Osteoblast (primary cell): ENCODE data around the gene FTO. TPM values are rescaled to one million over a fixed set of nuclear protein-coding genes. Genes with fewer than 3 reads are reported as not detected.

Experiments
- DNase-seq: peaks from one replicate; pipeline ENCODE4 v3.0.0; 2011; ENCODE audit warnings: low spot score, mixed read lengths; ENCODE audit not compliant: insufficient read length; ENCODE audit errors: missing footprints
- H2AFZ ChIP-seq: 2 replicates; pipeline ENCODE4 v1.6.0; 2011; ENCODE audit warnings: mild to moderate bottlenecking, low read length
- H3K27ac ChIP-seq: 2 replicates; pipeline ENCODE4 v1.5.1; 2011; ENCODE audit warnings: mild to moderate bottlenecking, low read depth, low read length, moderate library complexity
- H3K27me3 ChIP-seq: 2 replicates; pipeline ENCODE4 v1.6.0; 2012; ENCODE audit warnings: mild to moderate bottlenecking, control low read depth, inconsistent platforms, low read length, moderate library complexity; ENCODE audit not compliant: insufficient read depth
- H3K36me3 ChIP-seq: 2 replicates; pipeline ENCODE4 v1.5.1; 2011; ENCODE audit warnings: mild to moderate bottlenecking, low read length, control low read depth, moderate library complexity; ENCODE audit not compliant: insufficient read depth
- H3K4me1 ChIP-seq: 2 replicates; pipeline ENCODE4 v1.5.1; 2011; ENCODE audit warnings: mild to moderate bottlenecking, low read length, control low read depth, moderate library complexity; ENCODE audit not compliant: insufficient read depth
- H3K4me2 ChIP-seq: 2 replicates; pipeline ENCODE4 v1.6.0; 2011; ENCODE audit warnings: mild to moderate bottlenecking, low read length; ENCODE audit not compliant: insufficient read depth
- H3K4me3 ChIP-seq: fragments of 200-600 bp; sonication (generic); 3 replicates; pipeline ENCODE4 v1.5.1; 2012; ENCODE audit warnings: mild to moderate bottlenecking, low read length, inconsistent platforms; ENCODE audit not compliant: insufficient read depth
- H3K79me2 ChIP-seq: 2 replicates; pipeline ENCODE4 v1.6.0; 2012; ENCODE audit warnings: mild to moderate bottlenecking, low read length, control low read depth, inconsistent platforms; ENCODE audit not compliant: insufficient read depth
- H3K9me3 ChIP-seq: 2 replicates; pipeline ENCODE4 v1.5.1; 2011; ENCODE audit warnings: low read depth, low read length, control low read depth
- H4K20me1 ChIP-seq: 2 replicates; pipeline ENCODE4 v1.6.0; 2012; ENCODE audit warnings: mild to moderate bottlenecking, low read length, control low read depth; ENCODE audit not compliant: insufficient read depth
- total RNA-seq: library from RNA; depleted of rRNA; stranded (reverse); fragments of >200 nt; gene quantifications from 2 replicates; pipeline ENCODE4 v1.2.3, GENCODE V29; 2012
- TF ChIP-seq, protein P1 (sequence below): IDR thresholded peaks from 2 replicates; pipeline ENCODE4 v1.5.1; 2011; ENCODE audit warnings: mild to moderate bottlenecking, low read depth, low read length, moderate library complexity; ENCODE audit errors: extremely low read depth

The FTO gene
- total RNA-seq, 1 donor = 152 TPM

DNA sequence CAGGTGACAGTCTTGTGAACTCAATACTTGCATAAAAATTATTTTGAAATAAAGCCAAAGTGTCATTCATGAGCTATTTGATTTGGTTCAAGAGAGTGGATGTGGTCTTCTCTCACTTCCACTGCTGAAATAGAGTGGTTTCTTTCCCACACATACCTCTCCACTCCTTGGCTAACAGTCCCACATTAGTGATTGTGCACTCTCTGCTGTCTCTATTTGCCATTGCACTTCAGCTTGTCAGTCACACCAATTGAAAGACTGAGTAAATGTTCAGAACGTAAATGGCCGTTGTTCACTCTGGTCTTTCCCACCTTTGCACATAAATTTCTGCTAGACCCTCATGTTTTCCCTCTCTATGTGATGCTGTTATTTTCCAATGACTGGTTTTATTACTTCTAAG, 197.5 kb downstream of the FTO start:
- H2AFZ ChIP-seq = no peak overlapping the region
- TF ChIP-seq, protein P1, sequence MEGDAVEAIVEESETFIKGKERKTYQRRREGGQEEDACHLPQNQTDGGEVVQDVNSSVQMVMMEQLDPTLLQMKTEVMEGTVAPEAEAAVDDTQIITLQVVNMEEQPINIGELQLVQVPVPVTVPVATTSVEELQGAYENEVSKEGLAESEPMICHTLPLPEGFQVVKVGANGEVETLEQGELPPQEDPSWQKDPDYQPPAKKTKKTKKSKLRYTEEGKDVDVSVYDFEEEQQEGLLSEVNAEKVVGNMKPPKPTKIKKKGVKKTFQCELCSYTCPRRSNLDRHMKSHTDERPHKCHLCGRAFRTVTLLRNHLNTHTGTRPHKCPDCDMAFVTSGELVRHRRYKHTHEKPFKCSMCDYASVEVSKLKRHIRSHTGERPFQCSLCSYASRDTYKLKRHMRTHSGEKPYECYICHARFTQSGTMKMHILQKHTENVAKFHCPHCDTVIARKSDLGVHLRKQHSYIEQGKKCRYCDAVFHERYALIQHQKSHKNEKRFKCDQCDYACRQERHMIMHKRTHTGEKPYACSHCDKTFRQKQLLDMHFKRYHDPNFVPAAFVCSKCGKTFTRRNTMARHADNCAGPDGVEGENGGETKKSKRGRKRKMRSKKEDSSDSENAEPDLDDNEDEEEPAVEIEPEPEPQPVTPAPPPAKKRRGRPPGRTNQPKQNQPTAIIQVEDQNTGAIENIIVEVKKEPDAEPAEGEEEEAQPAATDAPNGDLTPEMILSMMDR = no peak
- H3K27ac ChIP-seq = no peak overlapping the region
- no peak overlapping the region for H3K4me2 ChIP-seq
- no peak overlapping the region for H3K4me3 ChIP-seq
- H3K79me2 ChIP-seq = no peaks in the 10 kb centered on the region
- H3K36me3 ChIP-seq = peaks cover 3% of the 10 kb centered on the region
- peaks cover 2% of the 10 kb centered on the region for H3K4me1 ChIP-seq
- no peaks in the 10 kb centered on the region for H3K9me3 ChIP-seq
- H3K27me3 ChIP-seq = no peaks in the 10 kb centered on the region
- no peak for DNase-seq
- no peaks in the 10 kb centered on the region for H4K20me1 ChIP-seq

DNA sequence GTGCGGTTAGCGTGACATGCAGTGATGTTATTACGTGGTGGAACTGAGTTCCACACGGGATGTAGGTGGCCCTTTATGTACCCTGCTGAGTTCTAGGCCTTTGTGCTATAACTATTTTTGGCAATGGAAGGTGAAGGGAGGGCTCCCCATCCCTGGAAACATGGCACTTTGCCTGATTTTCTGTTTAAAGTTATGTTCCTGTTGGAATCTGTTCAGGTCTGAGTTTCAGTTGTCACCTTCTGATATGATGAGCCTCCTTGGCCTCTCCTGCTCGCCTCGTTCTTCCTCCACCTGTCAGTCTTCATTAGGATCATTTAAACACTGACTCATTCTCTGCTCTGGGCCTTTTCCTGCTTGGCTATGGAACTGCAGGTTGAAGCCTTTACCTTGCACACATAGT, 200.6 kb downstream of the FTO start:
- TF ChIP-seq, protein P1 = no peak
- no peaks in the 10 kb centered on the region for H4K20me1 ChIP-seq
- no peaks in the 10 kb centered on the region for H3K9me3 ChIP-seq
- no peak for DNase-seq
- no peak overlapping the region for H3K4me3 ChIP-seq
- no peaks in the 10 kb centered on the region for H3K27me3 ChIP-seq
- H3K36me3 ChIP-seq = peaks cover 3% of the 10 kb centered on the region
- H3K27ac ChIP-seq = no peak overlapping the region
- no peak overlapping the region for H3K4me2 ChIP-seq
- H3K79me2 ChIP-seq = no peaks in the 10 kb centered on the region
- peaks cover 2% of the 10 kb centered on the region for H3K4me1 ChIP-seq
- H2AFZ ChIP-seq = no peak overlapping the region

DNA sequence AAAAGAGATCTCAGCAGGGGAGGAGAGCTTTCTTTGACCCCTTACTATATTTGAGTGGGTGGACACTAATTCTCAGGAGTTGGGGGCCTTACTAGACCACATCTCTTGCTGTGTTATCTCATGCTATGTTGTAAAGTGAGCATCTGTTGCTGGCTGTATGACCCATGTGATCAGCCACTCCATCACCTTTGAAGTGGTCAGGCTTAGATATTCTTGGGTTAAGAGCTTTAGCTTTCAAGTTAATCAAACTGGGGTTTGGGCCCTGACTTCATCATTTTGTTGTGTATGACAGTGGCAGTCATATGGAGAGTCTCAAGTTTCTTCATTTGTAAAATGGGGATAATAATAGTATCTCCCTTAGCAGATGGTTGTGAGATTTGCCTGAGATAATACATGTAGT, 201.1 kb downstream of the FTO start:
- H3K4me3 ChIP-seq = no peak overlapping the region
- H3K9me3 ChIP-seq = no peaks in the 10 kb centered on the region
- no peak overlapping the region for H3K27ac ChIP-seq
- H4K20me1 ChIP-seq = no peaks in the 10 kb centered on the region
- H3K36me3 ChIP-seq = peaks cover 3% of the 10 kb centered on the region
- TF ChIP-seq, protein P1 = no peak
- no peak for DNase-seq
- no peaks in the 10 kb centered on the region for H3K79me2 ChIP-seq
- no peak overlapping the region for H3K4me2 ChIP-seq
- no peak overlapping the region for H2AFZ ChIP-seq
- H3K4me1 ChIP-seq = no peaks in the 10 kb centered on the region
- no peaks in the 10 kb centered on the region for H3K27me3 ChIP-seq

DNA sequence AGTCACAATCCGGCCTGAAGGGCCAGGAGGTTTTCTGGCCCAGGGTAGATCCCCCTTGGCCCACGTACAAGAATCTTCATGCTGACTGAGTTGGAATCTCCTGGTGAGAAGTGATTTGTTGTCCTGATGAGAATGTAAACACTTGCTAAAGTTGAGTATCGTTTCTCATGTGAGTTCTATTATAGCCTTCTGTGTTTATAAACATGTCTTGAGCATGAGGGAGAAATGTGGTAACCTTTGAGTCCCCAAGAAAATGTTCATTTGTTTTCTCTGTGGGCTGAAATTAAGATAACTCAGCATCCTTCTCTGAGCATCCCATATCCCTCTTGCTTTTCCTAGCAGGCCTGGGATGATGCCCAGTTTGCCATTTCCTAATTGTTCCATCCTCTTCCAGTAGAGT, 204.8 kb downstream of the FTO start:
- no peak for DNase-seq
- H3K27me3 ChIP-seq = no peaks in the 10 kb centered on the region
- TF ChIP-seq, protein P1 = no peak

More for the DNA sequence above, 204.8 kb downstream of the FTO start:
- Histone ChIP-seq H3K27ac (no peak overlapping the region), H3K4me1 (peaks cover 28% of the 10 kb centered on the region), H2AFZ (no peak overlapping the region), H3K4me3 (no peak overlapping the region), H4K20me1 (peaks cover 3% of the 10 kb centered on the region), H3K9me3 (no peaks in the 10 kb centered on the region), H3K36me3 (no peaks in the 10 kb centered on the region), H3K79me2 (no peaks in the 10 kb centered on the region), H3K4me2 (no peak overlapping the region)
